Femur (tissue), 1 donor: Measurements from ENCODE around the gene CYBB.
"Not testable (repeated sequence)": the region's sequence is repeated elsewhere in the genome, so short reads cannot be mapped to it uniquely, and the experiment has no call there.

Source experiments
- DNase-seq: peaks from one replicate; pipeline ENCODE4 v3.0.0-alpha.2; 2017

CYBB gene

DNA sequence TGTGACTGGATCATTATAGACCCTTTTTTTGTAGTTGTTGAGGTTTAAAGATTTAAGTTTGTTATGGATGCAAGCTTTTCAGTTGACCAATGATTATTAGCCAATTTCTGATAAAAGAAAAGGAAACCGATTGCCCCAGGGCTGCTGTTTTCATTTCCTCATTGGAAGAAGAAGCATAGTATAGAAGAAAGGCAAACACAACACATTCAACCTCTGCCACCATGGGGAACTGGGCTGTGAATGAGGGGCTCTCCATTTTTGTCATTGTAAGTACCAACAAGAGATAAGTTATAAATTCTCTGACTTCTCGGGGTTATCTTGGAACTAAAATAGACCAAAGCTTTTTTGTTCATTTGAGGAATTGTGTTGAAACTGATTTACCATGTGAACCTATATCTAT lies at the start of gene CYBB:
TSS of gene CYBB (plus strand) at position 203 of the 400 bp plus-strand sequence. CDS start at position 222, 19 bp downstream.
- DNase-seq = no peak

- DNase-seq = peak; percentile 81
Measured at GRCh38 chrX:37745354-37745753, 34.5 kb upstream of the CYBB start.

- no peak for DNase-seq
Measured at GRCh38 chrX:37745835-37746217, 34.0 kb upstream of the CYBB start.

GRCh38 chrX:37746218-37746941 lies 33.5 kb upstream of the CYBB start:
- no peak for DNase-seq

DNA sequence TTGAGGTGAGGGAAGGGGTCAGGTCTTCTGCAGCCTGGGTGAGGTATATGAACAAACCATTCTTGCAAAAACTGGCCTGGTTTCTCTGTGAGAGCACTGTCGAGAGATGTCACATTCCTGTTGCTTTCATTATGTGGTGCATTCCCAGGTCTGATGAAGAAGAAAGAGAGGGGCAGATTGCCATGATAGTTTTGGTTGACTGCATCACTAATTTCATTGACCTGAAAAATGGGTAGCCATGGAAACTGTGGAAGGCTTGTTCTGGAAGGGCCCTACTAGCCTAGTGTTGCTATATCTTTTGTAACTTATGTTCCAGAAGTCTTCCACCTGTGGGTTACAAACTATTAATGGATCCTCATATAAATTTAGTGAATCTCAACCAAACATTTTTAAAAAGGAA lies 32.9 kb upstream of the CYBB start:
- DNase-seq = no peak

DNA sequence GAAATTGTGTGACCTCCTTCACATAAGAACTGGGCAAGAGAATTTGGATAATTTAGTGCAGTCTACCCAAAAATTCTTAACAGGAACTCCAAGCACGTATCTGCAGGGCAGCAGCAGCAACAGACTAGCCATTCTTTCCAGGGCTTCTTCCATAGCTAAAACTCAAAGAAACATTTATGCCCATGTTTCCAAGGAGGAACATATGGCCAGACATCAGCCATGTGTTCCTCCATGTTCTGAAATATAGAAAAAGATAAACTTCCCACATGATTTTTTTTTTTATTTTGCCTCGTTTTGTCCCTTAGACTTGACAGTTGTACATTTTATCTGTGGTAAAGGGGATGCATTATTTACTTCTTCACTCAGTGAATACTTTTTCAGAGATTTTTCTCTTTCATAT lies 27.6 kb upstream of the CYBB start:
- no peak for DNase-seq

DNA sequence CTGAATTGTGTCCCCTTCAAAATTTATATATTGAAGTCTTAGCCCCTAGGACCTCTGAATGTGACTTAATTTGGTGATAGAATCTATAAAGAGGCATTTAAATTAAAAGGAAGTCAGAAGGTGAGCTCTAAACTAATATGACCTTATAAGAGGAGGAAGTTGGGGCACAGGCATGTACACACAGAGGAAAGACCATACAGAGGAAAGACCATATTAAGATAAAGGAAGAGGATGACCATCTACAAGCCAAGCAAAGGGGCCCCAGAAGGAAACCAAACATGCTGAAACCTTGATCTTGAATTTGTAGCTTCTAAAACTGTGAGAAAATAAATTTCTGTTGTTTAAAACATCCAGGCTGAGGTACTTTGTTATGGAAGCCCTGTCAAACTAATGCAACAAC lies 26.9 kb upstream of the CYBB start:
- DNase-seq = no peak

DNA sequence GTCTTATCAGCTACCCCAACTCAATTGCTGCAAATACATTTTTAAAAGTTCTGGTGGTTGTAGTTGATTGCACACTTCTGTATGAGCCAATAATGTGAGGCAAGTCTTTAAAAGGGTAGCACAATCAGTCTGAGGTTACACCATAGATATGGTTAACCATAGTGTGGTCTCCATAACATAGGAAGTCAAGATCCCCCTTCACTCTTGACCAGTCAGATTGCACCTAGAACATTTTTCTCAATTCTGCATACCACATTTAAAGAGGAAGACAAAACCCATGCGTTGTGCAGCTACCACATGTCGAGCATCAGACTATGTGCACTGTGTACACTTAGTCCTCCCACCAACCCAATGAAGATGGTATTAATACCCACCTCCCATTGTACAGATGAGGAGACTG lies 26.5 kb upstream of the CYBB start:
- DNase-seq = no peak

- DNase-seq = no peak
Measured at GRCh38 chrX:37754516-37754915, 25.3 kb upstream of the CYBB start.

DNA sequence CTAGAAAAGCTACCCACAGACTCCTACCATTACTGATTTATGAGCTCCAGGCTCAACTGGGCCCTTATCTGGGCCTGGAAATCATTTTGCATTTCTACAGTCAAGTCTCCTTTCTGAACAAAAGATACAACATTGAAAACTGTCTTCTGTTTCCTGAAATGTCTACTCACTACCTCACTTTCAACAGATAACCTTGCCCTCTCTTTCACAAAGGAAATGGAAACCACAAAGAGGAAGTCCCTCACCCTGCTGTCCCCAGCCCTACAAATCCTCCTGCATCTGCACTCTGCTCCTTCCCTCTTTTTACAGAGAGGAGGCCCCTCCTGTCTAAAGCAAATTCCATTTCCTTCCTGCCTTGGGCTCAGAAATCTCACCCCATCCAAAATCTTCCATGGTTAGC lies 24.8 kb upstream of the CYBB start:
- peak; percentile 32 for DNase-seq

DNA sequence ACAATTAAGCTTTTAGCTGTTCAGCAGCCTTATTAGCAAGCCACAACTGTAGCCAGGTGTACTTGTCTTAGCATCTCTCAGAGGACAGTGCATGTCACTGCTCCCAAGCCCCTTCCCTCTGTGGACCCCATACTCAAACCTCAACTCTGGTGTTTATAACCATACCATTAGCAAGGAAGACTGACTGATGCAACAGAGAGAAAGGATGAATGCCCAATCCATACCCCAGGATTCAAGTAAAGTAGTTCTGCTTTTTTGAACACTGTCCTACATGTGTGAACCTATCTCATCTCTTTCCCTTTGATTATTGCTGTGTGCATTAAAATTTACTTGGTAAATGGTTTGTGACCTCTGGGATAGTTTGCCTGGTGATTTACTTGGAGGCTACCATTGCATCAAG lies 22.8 kb upstream of the CYBB start:
- no peak for DNase-seq

DNA sequence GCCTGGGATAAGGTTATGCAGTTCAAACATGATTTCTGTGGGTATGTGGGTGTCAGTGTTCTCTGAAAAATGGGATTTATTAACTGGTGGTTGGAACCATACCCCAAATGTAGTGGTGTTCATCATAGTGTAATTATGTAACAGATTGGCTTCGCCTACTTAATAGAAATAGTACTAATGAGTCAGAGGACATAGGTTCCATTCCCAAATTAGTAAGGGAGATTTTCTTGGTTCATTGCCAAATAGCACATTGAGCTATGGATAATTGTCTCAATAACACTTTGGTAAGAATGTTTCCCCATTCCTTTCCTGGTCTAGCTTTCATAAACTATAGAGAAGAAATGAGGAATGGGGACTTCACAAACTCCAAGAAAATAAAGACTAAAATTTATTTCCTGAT lies 20.5 kb upstream of the CYBB start:
- DNase-seq = no peak

DNA sequence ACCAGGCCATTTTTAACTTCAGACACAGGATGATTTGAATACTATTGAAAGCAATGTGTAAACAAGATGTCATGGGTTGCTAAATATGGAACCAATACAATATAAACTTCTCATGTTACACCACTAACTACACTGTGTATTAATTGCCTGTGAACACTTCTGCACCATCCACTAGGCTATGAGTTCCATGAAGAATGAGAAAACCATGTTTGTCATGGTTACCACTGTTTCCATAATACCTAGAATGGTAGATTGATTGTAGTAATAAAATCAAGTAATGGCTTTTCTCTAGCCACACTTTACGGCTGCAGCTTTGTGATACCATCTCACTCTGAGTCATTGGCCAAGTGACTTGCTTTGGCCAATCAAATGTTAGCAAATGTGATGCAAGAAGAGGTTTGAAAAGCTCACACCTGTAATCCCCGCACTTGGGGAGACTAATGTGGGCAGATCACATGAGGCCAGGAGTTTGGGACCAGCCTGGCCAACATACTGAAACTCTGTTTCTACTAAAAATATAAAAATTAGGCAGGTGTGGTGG lies 19.9 kb upstream of the CYBB start:
- no peak for DNase-seq

GRCh38 chrX:37763400-37763799 lies 16.5 kb upstream of the CYBB start:
- no peak for DNase-seq

- DNase-seq = no peak
Measured at GRCh38 chrX:37765507-37765906, 14.4 kb upstream of the CYBB start.

- no peak for DNase-seq
Measured at GRCh38 chrX:37767430-37767829, 12.4 kb upstream of the CYBB start.

DNA sequence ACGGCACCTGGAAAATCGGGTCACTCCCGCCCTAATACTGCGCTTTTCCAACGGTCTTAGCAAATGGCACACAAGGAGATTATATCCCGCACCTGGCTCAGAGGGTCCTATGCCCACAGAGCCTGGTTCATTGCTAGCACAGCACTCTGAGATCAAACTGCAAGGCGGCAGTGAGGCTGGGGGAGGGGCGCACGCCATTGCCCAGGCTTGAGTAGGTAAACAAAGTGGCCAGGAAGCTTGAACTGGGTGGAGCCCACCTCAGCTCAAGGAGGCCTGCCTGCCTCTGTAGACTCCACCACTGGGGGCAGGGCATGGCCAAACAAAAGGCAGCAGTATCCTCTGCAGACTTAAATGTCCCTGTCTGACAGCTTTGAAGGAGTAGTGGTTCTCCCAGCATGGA lies 11.0 kb upstream of the CYBB start:
- DNase-seq = not testable (repeated sequence)

GRCh38 chrX:37776283-37776986 lies 3.4 kb upstream of the CYBB start:
- DNase-seq = no peak

- no peak for DNase-seq
Measured at GRCh38 chrX:37776987-37777325, 2.9 kb upstream of the CYBB start.

DNA sequence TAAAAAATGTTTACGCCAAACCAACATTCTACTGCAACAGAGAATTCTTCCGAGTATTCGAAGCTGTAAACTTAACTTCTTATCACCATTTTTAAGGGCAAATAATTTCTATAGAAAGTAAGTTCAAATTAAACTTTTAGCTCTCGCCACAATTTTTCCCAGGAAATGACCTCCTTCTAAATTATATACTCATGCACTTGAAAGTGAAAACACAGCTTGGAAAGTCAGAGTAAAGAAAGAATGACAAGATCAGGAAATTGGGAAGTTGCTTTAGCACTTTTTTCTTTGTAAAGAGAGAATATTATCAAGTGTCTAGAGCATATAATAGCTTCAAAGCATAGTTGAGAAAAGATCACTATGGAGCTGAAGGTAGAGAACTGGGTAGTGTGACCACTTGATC lies 1.2 kb downstream of the CYBB start:
- DNase-seq = no peak

DNA sequence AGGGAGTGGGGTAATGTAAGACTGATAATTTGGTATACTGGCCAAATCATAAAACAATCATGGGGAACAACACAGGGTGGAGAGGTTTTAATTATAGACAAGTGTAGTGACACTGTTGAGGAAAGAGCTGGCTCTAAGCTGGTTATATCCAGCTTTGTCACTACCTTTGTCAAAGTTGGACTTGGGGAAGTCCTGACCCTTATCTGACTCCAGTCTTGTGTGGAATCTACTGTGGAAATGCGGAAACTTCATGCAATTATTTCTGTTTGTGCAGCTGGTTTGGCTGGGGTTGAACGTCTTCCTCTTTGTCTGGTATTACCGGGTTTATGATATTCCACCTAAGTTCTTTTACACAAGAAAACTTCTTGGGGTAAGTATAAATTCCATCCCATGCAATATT lies 2.0 kb downstream of the CYBB start:
- DNase-seq = no peak

GRCh38 chrX:37782359-37782758 lies 2.5 kb downstream of the CYBB start:
- no peak for DNase-seq

- no peak for DNase-seq
Measured at GRCh38 chrX:37783305-37783704, 3.4 kb downstream of the CYBB start.

GRCh38 chrX:37785569-37785968 lies 5.7 kb downstream of the CYBB start:
- DNase-seq = no peak
